ENCODE measurements around the gene TNNI2.
"Not testable (repeated sequence)": the region's sequence is repeated elsewhere in the genome, so short reads cannot be mapped to it uniquely, and the experiment has no call there.

The TNNI2 gene

DNA sequence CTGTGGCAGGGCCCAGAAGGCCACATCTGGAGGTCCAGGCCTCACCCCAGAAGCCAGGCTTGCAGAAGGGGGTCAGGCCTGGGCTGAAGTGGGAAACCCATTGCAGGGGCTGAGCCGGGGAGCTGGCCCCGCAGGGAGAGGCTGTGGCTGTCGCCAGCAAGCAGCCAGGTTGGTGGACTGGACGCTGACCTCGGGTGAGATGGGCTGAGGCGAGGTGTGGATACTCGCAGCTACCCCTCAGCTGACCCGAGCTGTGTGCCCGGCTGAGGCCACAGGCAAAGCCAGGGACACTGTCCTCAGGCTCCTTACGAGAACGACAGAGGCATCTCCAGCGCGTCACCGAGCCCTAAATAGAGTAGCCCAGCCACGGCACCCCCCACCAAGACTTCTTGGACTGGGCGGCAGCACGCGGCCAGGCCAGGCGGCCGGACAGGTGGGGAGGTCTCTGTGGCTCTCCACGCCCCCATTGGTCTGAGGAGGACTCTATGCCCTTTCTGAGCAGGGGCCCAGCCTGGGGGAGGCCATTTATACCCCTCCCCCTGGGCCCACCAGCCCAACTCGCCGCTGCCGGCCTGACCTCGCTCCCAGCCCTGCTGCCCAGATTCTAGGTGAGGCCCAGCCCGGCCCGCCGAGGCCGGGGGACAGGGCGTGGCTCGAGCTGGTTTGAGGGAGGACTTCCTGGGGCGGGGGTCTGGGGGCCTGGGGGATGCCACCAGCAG lies at the start of gene TNNI2:
TSS of gene TNNI2 (plus strand) at position 556 of the 719 bp plus-strand sequence. CDS start 716 bp downstream, outside the sequence.
- DNase-seq = no peak

DNA sequence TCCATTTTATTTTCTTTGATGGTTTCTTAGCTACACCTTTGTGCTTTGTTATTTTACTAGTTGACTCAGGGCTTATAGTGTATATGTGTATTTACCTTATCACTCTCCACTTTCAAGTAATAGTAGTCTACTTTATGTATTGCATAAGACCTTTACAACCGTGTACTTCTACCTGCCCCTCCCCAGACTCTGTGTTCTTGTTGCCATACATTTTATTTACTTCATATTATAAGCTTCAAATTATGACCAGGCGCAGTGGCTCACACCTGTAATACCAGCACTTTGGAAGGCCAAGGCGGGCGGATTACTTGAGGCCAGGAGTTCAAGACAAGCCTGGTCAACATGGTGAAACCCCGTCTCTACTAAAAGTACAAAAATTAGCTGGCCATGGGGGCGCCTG lies 46.9 kb upstream of the TNNI2 start:
- DNase-seq = no peak

DNA sequence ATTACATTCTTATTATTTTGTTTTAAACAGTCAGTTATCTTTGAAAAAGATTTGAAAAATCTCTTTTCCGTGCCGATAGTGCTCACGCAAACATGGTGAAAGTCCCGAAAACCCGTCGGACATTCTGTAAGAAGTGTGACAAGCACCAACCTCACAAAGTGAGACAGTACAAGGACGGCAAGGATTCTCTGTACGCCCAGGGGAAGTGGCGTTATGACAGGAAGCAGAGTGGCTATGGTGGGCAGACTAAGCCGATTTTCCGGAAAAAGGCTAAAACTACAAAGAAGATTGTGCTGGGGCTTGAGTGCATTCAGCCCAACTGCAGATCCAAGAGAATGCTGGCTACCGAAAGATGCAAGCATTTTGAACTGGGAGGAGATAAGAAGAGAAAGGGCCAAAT lies 46.3 kb upstream of the TNNI2 start:
- DNase-seq = no peak

DNA sequence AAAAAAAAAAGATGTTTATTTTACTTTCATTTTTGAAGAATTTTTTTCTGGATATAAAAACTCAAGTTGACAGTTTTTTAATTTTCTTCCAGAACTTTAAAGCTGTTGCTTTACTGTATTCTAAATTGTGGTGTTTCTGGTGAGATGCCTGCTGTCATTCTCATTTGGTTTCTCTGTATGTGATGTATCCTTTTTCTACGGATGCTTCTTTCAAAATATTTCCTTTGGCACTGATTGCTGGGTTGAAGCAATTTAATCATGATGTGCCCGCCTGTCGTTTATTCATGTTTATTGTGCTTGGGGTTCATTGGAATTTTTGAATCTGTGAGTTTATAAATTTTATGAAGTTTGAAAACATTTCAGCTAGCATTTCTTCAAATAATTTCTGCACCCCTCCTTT lies 45.7 kb upstream of the TNNI2 start:
- no peak for DNase-seq

DNA sequence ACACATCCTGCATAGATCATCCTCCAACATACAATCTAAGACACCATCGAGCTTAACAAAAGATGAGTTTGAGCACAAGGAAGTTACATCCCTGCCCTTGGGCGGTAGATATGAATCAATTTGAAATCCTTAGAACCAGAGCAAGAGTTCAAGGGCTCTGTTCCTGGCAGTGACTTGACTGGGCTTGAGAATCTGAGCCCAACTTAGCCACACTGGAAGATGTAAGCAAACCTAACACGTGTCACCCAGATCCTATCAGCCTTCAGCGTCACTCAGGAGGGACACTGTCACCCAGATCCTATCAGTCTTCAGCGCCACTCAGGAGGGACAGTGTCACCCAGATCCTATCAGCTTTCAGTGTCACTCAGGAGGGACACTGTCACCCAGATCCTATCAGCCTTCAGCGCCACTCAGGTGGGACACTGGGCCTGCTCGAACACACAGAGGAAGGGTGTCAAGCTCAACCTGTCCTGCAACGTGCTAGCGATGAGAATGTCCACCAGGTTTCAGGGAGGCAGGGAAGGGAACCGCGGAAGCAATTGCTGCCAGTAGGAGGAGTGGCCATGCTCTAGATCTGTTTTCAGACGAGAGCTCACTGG lies 42.3 kb upstream of the TNNI2 start:
- no peak for DNase-seq

DNA sequence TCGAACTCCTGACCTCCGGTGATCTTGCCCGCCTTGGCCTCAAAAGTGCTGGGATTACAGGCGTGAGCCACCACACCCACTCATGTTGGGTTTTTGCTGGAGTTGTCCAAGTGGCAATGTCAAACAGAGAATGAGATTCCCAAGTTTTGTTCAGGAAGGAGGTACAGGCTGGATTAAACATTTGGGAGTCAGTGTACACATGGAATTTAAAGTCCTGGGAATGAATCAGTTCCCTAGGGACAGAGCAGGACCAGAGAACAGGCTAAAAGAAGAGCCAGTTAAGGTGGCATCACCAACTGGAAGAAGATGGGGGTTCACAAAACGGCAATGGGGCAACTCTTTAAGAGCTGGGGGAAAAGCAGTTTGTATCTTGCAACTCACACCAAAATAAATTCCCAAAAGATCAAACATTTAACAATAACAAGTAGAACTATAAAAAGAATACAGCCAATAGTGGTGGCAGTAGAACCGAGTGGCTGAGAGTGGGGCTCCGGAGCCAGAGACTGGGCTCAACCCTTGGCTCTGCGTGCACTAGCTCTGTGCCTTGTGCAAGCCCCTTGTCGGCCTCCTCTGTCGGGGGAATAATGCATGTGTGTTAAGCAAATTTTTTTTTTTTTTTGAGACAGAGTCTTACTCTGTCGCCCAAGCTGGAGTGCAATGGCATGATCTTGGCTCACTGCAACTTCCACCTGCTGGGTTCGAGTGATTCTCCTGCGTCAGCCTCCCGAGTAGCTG lies 41.2 kb upstream of the TNNI2 start:
- DNase-seq = no peak

DNA sequence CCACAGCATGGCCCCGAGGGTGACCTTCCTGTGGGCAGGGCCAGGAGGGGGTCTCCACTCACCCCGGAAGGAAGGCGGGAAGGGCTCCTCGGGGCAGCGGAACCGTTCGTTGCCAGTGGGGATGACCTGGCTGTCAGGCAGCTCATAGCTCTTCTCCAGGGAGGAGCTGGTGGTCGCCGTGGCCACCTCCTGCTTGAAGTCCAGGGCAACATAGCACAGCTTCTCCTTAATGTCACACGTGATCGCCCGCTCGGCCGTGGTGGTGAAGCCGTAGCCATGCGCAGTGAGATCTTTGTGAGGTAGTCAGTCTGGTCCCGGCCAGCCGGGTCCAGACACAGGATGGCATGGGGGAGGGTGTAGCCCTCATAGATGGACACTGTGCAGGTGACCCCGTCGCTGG lies 35.5 kb upstream of the TNNI2 start:
- no peak for DNase-seq

DNA sequence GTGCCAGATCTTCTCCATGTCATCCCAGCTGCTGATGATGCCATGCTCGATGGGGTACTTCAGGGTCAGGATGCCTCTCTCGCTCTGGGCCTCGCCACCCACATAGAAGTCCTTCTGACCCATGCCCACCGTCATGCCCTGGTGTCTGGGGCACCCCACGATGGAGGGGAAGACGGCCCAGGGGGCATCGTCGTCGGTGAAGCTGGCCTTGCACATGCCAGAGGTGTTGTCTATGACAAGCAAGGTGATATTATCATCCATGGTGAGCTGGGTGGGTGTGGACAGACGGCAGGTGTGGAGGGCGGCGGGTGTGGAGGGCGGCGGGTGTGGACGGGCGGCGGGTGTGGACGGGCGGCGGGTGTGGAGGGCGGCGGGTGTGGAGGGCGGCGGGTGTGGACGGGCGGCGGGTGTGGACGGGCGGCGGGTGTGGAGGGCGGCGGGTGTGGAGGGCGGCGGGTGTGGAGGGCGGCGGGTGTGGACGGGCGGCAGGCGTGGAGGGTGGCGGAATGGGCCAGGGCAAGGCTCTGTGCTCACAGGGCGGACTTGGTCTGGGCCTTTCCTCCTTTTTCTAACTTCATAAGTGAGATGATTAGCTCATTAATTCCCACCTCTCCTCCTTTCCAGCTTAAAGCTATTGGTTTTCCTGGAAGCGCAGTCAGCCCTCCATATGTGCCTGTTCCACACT lies 34.8 kb upstream of the TNNI2 start:
- not testable (repeated sequence) for DNase-seq

DNA sequence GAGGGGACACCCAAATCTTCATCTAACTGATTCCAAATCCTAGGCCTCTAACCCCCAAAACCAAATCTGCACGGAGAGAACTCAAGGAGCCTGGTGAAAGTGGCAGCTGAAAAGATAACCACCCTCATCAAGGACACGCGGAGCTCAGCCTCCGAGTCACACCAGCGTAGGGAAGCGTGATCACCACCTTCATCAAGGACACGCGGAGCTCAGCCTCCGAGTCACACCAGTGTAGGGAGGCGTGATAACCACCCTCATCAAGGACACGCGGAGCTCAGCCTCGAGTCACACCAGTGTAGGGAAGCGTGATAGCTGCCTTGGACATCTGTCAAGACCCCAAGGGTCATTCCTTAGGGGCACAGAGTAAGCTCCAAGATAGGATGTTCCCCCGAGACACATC lies 33.3 kb upstream of the TNNI2 start:
- no peak for DNase-seq

DNA sequence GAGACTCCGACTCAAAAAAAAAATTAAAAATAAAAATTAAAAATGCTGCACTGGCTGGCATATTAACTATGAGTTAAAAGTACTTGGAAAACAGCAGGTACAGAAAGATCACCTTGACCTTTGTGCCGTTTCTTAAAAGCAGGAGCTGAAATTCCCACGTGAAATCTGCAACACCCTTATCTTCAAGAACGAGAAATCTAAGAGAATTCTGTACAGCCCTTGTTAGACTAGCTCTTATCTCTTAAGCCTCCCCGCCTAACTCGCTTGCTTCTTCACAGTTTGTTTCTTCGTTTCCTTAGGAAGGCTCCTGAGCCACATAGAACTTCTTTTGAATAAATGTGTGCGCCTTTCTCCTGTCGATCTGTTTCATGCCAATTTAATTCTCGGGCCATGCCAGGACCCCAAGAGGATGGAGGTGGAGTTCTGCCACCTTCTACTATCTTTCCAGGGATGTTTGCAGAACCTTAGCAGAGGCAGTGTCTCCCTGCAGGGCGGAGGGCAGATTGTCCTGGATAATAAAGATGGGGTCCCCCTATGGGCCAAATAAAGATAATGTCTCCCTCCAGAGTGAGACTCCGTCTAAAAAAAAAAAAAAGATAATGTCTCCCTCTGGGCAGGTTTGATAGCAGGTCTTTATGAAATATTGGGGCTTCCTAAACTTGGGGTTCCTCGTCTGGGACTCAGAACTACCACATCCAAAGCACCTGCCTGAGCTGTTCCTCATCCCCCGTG lies 31.4 kb upstream of the TNNI2 start:
- no peak for DNase-seq

DNA sequence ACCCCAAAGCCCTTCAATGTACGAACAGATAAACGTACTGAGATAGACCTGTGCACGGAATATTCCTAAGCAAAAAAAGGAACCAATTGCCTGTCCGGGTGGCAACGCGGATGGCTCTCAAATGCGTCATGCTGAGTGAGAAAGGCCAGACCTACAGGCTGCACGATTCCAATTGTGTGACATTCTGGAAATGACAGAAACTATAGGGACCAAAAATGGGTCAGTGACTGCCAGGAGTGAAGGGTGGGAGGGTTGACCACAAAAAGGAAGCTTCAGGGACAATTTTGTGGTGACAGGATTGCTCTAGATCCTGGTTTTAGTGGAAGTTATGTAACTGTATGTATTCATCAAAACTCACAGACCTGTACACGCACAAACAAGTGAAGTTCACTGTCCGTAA lies 28.0 kb upstream of the TNNI2 start:
- DNase-seq = no peak

DNA sequence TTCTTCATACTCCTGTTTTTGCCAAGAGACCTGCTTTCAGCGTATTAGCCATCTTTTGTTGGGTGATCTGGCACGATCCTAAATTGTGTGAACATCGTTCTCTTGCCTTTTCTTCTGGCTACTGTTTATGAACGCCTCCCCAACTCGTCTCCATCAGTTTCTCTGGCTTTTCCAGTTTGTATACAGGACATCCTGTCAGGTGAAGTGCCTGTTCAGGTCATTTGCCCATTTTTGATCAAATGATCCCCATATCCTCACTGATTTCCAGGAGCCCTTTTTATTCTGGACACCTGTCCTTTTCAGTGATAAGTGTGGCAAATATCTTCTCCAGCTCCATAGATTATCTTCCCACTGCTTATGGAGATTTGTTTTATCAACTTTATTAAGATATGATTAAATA lies 26.5 kb upstream of the TNNI2 start:
- no peak for DNase-seq

DNA sequence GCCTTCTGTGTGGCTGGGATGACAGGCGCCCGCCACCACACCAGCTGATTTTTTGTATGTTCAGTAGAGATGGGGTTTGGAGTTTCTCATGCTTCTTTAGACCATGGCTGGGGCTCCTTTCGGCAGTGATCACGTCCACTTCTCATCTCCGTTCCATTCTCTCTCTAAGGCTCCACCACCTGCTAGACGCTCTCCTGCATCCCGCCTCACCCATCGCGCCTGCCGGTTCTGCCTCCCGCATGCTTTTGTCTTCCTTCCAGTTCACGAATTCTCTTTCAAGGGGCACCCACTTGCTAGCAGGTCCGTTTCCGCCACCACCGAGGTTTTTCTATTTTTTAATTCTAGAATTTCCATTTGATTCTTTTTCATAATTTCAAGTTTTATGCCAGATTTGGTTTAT lies 26.0 kb upstream of the TNNI2 start:
- DNase-seq = no peak

DNA sequence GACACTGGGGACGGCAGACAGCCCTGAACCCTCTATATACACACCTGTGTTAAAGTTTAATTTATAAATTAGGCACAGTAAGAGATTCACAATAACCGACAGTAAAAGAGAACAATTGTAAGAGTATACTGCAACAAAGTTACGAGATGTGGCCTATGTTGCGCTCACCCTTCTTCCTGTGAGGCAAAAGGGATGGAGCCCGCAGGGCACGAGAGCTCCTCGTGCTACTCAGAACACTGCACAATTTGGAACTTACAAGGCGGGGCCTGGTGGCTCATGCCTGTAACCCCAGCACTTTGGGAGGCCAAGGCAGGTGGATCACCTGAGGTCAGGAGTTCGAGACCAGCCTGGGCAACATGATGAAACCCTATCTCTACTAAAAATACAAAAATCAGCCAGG lies 25.4 kb upstream of the TNNI2 start:
- DNase-seq = not testable (repeated sequence)

DNA sequence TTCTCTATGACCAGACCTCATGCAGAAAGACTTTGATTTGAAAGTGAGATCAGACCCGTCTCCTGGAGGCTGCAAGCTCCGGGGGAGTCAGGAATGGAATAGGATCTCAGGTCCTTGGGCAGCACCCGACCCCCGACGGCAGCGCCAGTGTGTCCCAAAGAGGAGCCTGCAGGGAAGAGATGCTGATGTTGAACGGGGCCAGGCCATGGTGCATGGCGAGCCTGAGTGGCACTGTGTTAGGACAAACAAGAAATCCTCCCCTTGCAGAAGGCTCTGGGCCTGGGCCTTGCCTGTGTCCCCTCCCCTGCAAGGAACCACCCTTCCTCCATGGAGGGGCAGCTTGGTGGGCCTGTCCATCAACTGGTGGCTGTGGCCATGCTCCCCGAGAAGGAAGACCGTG lies 24.1 kb upstream of the TNNI2 start:
- no peak for DNase-seq

DNA sequence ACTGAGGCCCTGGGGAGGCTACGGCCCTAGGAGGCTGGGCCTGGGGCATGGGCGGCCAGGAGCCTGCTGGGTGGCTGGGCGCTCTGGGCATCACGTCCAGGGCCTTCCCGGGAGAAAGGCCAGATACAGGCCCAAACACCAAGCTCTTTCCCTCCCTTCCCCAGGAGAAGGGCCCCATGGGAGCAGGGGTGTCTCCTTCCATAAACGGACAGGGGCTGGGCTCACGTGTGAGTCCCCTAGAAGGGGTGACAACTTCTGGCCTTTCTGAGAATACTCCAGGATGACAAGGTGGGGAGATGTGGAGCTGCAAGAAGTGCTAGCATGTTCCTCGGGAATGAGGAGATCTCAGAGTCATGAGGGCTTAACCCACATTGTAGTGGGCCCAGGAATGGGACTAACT lies 23.5 kb upstream of the TNNI2 start:
- no peak for DNase-seq

DNA sequence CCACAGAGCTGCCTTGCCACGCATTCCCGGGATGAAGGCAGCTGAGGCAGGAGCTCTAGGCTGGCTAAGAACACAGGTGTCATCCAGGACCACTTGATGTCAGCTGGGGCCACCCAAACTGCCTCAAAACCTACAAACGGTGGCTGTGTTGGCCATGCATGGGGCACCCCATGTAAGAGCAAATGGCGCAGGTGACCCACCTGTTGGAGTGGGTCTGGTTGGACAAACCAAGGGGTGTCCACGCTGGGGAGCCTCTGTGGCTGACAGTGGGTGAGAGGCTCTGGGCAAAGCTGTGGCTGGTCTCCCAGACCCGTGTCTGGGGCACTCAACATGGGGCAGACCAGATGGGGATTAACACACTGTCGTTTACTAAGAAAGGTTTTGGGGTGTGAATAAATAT lies 23.0 kb upstream of the TNNI2 start:
- DNase-seq = no peak

DNA sequence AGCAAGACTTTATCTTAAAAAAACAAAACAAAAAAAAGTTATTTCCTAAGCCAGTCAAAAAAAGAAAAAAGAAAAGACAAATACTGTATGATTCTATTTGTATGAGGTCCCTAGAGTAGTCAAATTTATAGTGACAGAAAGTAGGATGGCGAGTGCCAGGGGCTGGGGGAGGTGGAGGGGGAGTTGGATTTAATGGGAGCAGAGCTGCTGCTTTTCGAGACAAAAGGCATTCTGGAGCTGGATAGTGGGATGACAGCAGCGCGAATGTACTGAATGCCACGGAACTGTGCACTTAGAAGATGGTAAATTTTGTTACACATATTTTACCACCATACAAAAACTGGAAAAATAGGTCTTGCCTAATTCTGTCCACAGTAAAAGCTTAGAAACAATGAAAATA lies 21.8 kb upstream of the TNNI2 start:
- DNase-seq = no peak

DNA sequence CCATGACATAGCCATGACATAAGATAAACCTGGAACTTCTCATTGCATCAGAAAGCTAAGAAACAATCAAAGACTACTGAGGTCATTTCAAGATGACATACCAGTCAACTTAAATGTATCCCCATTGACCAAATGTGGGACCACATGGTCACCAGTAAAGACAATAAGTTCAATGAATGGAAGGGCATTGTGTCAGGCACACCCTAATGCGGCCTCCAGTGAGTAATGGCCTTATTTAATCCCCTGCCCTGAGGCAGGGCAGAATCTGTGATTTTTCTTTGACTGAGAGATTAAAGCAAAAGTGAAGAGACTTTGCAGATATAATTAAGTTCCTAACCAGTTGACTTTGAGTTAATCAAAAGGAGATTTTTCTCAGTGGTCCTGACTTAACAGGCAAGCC lies 21.3 kb upstream of the TNNI2 start:
- DNase-seq = no peak

DNA sequence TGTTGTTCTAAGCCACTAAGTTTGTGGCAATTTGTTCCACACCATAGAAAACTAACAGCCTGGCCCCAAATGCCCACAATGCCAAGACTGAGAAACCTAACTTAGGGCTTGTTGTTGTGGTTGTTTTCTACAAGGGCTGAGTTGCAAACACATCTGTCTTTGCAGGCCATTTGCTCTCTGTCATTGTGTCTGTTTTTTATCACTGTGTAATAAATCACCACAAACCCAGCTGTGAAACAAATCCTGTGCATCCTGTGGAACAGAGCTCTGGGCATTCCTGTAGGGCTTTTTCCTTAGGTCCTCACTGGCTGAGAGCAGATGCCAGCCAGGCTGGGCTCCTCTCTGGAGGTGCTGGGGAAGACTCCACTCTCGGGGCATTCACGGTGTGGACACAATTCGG lies 19.7 kb upstream of the TNNI2 start:
- DNase-seq = no peak

DNA sequence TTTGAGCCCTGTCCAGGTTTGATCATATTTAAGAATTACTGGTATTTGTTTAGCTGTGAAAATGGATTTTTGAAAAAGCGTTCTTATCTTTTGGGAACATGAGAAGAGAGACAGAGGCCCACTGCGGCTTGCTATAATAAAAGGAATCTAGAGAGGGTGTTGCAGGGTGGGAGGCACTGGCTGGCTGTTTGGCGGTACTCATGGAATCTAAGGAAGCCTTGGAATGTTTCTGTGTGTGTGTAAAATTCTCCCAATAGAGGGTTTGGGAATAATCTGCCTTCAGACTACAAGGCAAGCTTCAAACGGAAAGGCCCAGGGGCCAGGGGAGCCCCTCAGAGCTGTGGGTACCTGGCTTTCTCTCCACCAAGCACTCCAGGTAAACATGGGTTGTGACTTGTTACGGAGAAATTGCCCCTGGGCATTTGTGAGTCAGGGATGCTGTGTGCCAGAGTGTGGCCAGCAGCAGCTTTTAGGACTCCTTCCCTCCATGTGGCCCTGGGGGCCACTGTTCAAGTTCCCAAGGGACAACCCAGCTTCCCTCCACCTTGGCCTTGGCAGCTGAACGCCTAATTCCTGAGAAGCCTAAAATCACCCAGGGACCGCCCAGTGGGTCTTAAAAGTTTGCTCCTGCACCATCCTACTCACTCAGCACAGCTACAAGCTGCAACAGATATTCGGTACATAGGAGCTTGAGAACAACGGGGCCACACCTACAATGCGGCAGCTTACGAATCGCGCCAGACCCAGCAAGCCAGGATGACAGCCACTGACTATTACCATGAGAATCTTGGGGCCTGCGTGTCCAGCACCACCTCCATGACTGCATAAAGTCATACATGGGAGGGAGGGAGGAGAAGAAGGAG lies 18.1 kb upstream of the TNNI2 start:
- DNase-seq = no peak

DNA sequence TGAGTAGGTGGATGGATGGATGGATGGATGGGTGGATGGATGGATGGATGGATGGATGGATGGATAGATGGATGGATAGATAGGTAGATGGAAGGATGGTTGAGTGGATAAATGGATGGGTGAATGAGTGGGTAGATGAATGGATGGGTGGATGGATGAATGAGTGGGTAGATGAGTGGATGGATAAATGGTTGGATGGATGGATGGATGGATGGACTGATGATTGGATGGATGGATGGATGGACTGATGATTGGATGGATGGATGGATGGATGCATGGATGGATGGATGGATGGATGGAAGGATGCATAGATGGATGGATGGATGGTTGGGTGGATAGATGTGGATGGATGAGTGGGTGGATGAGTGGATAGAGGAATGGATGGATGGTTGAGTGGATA lies 17.2 kb upstream of the TNNI2 start:
- no peak for DNase-seq
